AG04449 (cell line): ENCODE results near the gene CDH18.

Experiments
- CTCF ChIA-PET: fragments of 350-600 bp; formaldehyde crosslinking; extraction: SDS; loops from one replicate; lab custom pipeline; 2021; ENCODE audit warnings: antibody characterized with exemption; lab: Yijun Ruan, JAX
- POLR2A ChIA-PET: fragments of 400-600, 350-600 bp; formaldehyde crosslinking; extraction: SDS; loops from one replicate; lab custom pipeline; 2020; ENCODE audit warnings: antibody characterized with exemption, inconsistent platforms; lab: Yijun Ruan, JAX
- DNase-seq: peaks from one replicate; pipeline ENCODE4 v3.0.0-alpha.2; 2010; ENCODE audit warnings: low read depth, low spot score
- H3K4me3 ChIP-seq: 2 replicates; pipeline ENCODE4 v1.5.1; 2011; ENCODE audit warnings: low read depth, mild to moderate bottlenecking, control low read depth, low read length
- TF ChIP-seq, protein P1 (sequence below): IDR thresholded peaks from one replicate; pipeline ENCODE4 v1.5.1; 2011; ENCODE audit warnings: mild to moderate bottlenecking, moderate library complexity, low read length, control low read depth, inconsistent platforms; ENCODE audit not compliant: insufficient read depth; ENCODE audit errors: missing control alignments

CDH18 gene

DNA sequence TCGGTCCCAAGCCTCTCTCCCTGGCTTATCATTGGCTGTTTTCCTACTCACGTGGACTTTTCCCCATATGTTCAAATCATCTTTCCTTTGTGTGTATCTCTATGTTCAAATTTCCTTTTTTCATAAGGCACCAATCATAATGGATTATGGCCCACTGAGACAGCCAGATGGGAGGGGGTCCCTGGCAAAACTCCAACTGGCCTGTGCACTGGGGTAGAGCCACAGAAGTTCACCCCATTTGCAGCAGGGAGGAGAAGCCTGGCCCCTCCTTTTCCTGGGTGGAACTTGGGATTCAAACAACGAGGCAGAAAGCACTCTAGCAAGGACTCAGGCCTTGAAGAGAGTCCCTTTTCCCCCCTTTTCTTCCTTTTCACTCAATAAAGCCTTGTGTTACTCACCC, 362.4 kb downstream of the CDH18 start:
- no peak for DNase-seq
- ChIA-PET POLR2A (no interaction called here), CTCF (no interaction called here)
- TF ChIP-seq, protein P1, sequence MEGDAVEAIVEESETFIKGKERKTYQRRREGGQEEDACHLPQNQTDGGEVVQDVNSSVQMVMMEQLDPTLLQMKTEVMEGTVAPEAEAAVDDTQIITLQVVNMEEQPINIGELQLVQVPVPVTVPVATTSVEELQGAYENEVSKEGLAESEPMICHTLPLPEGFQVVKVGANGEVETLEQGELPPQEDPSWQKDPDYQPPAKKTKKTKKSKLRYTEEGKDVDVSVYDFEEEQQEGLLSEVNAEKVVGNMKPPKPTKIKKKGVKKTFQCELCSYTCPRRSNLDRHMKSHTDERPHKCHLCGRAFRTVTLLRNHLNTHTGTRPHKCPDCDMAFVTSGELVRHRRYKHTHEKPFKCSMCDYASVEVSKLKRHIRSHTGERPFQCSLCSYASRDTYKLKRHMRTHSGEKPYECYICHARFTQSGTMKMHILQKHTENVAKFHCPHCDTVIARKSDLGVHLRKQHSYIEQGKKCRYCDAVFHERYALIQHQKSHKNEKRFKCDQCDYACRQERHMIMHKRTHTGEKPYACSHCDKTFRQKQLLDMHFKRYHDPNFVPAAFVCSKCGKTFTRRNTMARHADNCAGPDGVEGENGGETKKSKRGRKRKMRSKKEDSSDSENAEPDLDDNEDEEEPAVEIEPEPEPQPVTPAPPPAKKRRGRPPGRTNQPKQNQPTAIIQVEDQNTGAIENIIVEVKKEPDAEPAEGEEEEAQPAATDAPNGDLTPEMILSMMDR: no peak
- no peak overlapping the region for H3K4me3 ChIP-seq

DNA sequence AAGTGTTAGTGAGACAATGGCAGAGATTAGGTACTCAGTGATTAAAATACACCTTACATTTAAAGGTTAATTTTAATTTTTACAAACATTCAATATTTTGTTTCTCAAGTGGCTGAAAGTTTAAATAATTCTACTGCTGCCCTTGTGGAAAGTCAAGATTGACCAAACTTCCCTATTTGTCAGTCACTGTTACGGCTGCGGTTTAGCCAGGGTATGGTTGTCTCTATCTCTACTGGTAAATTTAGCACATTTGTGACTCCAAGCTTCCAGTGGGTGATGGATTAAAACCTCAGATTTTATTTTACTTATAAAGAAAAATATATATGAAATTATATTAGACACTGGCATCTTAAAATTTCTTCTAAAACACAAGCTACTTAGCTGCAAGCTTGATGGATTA, 368.4 kb downstream of the CDH18 start:
- H3K4me3 ChIP-seq: no peak overlapping the region
- ChIA-PET CTCF (interaction anchor here (1.4 kb wide), 1 partner anchor 11 kb away, joined by 4 read pairs; no protein-coding TSS in a partner anchor), POLR2A (no interaction called here)
- TF ChIP-seq, protein P1: no peak
- DNase-seq: no peak

DNA sequence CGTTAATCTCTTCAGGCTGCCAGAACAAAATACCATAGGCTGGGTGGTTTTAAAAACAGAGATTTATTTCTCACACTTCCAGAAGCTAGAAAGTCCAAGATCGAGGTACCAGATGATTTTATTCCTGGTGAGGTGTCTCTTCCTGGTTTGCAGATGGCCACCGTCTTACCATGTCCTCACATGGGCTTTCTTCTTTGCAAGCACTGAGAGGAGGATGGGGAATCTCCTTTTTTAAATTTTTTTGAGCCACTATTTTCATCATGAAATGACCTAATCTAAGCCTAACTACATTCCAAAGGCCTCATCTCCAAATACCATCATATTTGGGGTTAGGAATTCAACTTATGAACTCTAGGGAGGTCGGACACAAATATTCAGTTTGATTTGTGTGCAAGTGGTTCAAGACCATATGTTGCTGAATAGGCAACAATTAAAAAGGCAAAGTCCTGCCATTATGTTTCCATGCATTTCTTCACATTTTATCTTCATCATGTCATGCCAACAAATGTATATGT, 371.2 kb downstream of the CDH18 start:
- ChIA-PET CTCF (no interaction called here), POLR2A (no interaction called here)
- no peak overlapping the region for H3K4me3 ChIP-seq
- TF ChIP-seq, protein P1: no peak
- DNase-seq: no peak

- DNase-seq: no peak
- ChIA-PET POLR2A (no interaction called here), CTCF (no interaction called here)
- H3K4me3 ChIP-seq: no peak overlapping the region
- TF ChIP-seq, protein P1: no peak
Observed at GRCh38 chr5:19615661-19616060, 372.3 kb downstream of the CDH18 start.

GRCh38 chr5:19615071-19615470, 372.9 kb downstream of the CDH18 start:
- ChIA-PET POLR2A (no interaction called here), CTCF (no interaction called here)
- TF ChIP-seq, protein P1: no peak

DNA sequence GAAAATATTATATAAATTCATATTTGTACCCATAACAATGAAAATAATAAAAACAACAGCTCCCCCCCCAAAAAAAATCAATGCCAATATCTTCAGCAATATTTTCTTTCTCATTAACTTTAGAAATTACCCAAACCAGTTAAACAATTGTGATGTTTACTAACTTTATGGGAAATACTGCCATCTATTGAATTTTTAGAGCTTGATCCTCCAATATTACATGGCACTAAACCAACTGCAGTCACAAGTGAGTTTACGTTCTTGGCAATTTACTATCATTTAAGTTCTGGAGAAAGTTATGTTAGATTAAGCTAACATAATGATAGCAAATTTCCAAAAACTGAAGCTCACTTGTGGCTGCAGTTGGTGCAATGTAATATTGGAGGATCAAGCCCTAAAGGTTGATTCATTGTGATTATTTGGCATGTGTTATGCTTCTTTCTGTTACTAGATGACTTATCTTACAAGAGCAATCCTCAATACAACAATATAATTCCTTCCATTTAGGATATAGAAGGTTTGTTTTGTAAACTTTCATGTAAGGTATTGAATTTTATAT, 379.5 kb downstream of the CDH18 start:
- POLR2A ChIA-PET: no interaction called here
- CTCF ChIA-PET: interaction anchor here (0.7 to 1.4 kb wide), 2 partner anchors 11 to 1215 kb away, joined by 3 to 4 read pairs; no protein-coding TSS in a partner anchor
- no peak overlapping the region for H3K4me3 ChIP-seq
- TF ChIP-seq, protein P1: no peak
- no peak for DNase-seq

More at GRCh38 chr5:19615071-19615470, 372.9 kb downstream of the CDH18 start:
- no peak overlapping the region for H3K4me3 ChIP-seq
- no peak for DNase-seq
